SH-SY5Y (cell line): ENCODE data around the gene CHRM2.

Experiments used
- GATA2 ChIP-seq: IDR thresholded peaks from 2 replicates; pipeline ENCODE4 v1.6.1; 2011; ENCODE audit warnings: mild to moderate bottlenecking, low read depth, low read length
- GATA3 ChIP-seq: IDR thresholded peaks from 2 replicates; pipeline ENCODE4 v1.6.1; 2011; ENCODE audit warnings: low read depth, mild to moderate bottlenecking, low read length, moderate library complexity

- TF ChIP-seq GATA2 (no peak), GATA3 (no peak)
These were observed 78.9 kb downstream of the CHRM2 start for GRCh38 chr7:136947347-136947746.
